ENCODE results near the gene CAPN8. TPM values are rescaled to one million over a fixed set of nuclear protein-coding genes. Genes with fewer than 3 reads are reported as not detected.

The CAPN8 gene
- total RNA-seq, 1 experiment from 2014 or later = 0.28 TPM

- TF ChIP-seq, protein P1, sequence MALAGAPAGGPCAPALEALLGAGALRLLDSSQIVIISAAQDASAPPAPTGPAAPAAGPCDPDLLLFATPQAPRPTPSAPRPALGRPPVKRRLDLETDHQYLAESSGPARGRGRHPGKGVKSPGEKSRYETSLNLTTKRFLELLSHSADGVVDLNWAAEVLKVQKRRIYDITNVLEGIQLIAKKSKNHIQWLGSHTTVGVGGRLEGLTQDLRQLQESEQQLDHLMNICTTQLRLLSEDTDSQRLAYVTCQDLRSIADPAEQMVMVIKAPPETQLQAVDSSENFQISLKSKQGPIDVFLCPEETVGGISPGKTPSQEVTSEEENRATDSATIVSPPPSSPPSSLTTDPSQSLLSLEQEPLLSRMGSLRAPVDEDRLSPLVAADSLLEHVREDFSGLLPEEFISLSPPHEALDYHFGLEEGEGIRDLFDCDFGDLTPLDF (CRISPR knock-in tag; IDR thresholded peaks at IDR 0.05) = no peak
- TF ChIP-seq SP1 (CRISPR knock-in tag; conservative IDR thresholded peaks at IDR 0.05) (peak; percentile 67), PRRX2 (CRISPR knock-in tag; IDR thresholded peaks at IDR 0.05) (no peak), TEAD4 (CRISPR knock-in tag; IDR thresholded peaks at IDR 0.05) (no peak)
Observed at GRCh38 chr1:223712194-223712849, 46.8 kb upstream of the CAPN8 start, which contains the start of gene CAPN2 (continued).

DNA sequence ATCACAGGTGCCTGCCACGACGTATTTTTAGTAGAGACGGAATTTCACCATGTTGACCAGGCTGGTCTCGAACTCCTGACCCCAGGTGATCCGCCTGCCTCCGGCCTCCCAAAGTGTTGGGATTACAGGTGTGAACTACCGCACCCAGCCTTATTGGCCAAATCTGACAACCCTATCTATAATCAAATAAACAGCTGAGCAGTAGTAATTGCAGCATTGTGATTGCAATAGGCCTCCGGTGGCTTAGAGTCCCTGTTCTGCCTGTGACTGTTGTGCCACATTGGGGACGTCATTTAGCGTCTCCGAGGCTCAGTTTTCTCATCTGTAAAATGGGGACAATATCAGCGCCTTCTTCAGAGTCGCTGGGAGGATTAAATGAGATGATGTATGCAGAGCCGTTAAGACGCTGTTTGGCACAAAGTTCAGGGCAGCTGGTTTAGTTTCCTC, 46.3 kb upstream of the CAPN8 start:
- peak overlapping the region; percentile 58 for H3K4me3 Mint-ChIP-seq
- CTCF ChIA-PET = interaction anchor here (0.9 to 3.0 kb wide), 8 partner anchors 13 to 60 kb away, joined by 3 to 34 read pairs (median 4); no protein-coding TSS in a partner anchor
- no peaks in the 10 kb centered on the region for H3K36me3 Mint-ChIP-seq
- DNase-seq (ENCODE audit: low spot score) = no peak
- peaks cover 36% of the 10 kb centered on the region for H3K4me1 Mint-ChIP-seq
- H3K27ac Mint-ChIP-seq = no peak overlapping the region
- H3K9me3 Mint-ChIP-seq = no peaks in the 10 kb centered on the region
- ATAC-seq = no peak
- peak; percentile 97 for TF ChIP-seq GTF2I (CRISPR knock-in tag; conservative IDR thresholded peaks at IDR 0.05)
- TF ChIP-seq CREB1 (CRISPR knock-in tag; IDR thresholded peaks at IDR 0.05) = no peak
- no peak for TF ChIP-seq NR1H2 (CRISPR knock-in tag; IDR thresholded peaks at IDR 0.05)
- H3K27me3 Mint-ChIP-seq (ENCODE audit: low read depth) = peaks cover 69% of the 10 kb centered on the region
- POLR2A ChIA-PET = no interaction called here

DNA sequence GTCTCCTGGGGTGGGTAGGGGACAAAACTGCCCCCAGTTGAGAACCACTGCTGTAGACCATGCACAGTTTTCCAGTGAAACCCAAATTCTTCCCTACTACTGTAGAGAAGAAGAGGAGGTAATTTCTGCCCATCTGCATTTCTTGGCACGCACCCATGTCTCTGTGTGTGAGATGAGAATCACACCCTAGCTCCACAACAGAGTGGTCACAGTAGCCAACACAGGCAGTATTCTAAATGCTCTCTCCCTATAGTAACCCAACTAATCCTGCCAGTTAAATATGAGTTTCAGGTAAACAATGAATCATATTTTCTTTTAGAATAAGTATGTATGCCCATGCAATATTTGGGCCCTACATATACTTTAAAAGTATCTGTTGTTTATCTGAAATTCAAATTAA, 45.7 kb upstream of the CAPN8 start:
- Mint-ChIP-seq H3K4me1 (peaks cover 36% of the 10 kb centered on the region), H3K9me3 (no peaks in the 10 kb centered on the region), H3K36me3 (no peaks in the 10 kb centered on the region), H3K27me3 (ENCODE audit: low read depth) (peaks cover 63% of the 10 kb centered on the region), H3K27ac (no peak overlapping the region), H3K4me3 (no peak overlapping the region)
- no peak for DNase-seq (ENCODE audit: low spot score)
- ChIA-PET POLR2A (no interaction called here), CTCF (interaction anchor here (3.0 kb wide), 1 partner anchor 39 kb away, joined by 34 read pairs; no protein-coding TSS in a partner anchor)
- ATAC-seq = no peak
- no peak for TF ChIP-seq ZMAT4 (CRISPR knock-in tag; IDR thresholded peaks at IDR 0.05)
- TF ChIP-seq ELF4 (CRISPR knock-in tag; IDR thresholded peaks at IDR 0.05; ENCODE audit: low read depth) = no peak
- no peak for TF ChIP-seq SP1 (CRISPR knock-in tag; conservative IDR thresholded peaks at IDR 0.05)
- TF ChIP-seq ARID4B (CRISPR knock-in tag; IDR thresholded peaks at IDR 0.05; ENCODE audit: borderline replicate concordance) = no peak
- no peak for TF ChIP-seq ZNF317 (CRISPR knock-in tag; IDR thresholded peaks at IDR 0.05; ENCODE audit: borderline replicate concordance, low read depth)
- TF ChIP-seq CREB1 (CRISPR knock-in tag; IDR thresholded peaks at IDR 0.05) = no peak
- no peak for TF ChIP-seq ZBTB21 (CRISPR knock-in tag; IDR thresholded peaks at IDR 0.05; ENCODE audit: borderline replicate concordance)
- TF ChIP-seq ZNF263 (CRISPR knock-in tag; IDR thresholded peaks at IDR 0.05; ENCODE audit: low read depth) = no peak
- TF ChIP-seq ATF1 (CRISPR knock-in tag; IDR thresholded peaks at IDR 0.05) = no peak
- TF ChIP-seq NFE2L1 (CRISPR knock-in tag; IDR thresholded peaks at IDR 0.05) = no peak
- TF ChIP-seq SMAD3 (CRISPR knock-in tag; IDR thresholded peaks at IDR 0.05; ENCODE audit: borderline replicate concordance) = no peak
- TF ChIP-seq GRHL2 (CRISPR knock-in tag; IDR thresholded peaks at IDR 0.05; ENCODE audit: insufficient replicate concordance, severe bottlenecking) = no peak
- TF ChIP-seq ZNF425 (CRISPR knock-in tag; conservative IDR thresholded peaks at IDR 0.05) = no peak
- TF ChIP-seq ZNF671 (CRISPR knock-in tag; IDR thresholded peaks at IDR 0.05) = no peak
- TF ChIP-seq TEAD1 (CRISPR knock-in tag; IDR thresholded peaks at IDR 0.05) = no peak
- TF ChIP-seq ZNF219 (CRISPR knock-in tag; IDR thresholded peaks at IDR 0.05; ENCODE audit: borderline replicate concordance) = no peak
- TF ChIP-seq, protein P1 (CRISPR knock-in tag; IDR thresholded peaks at IDR 0.05) = no peak
